LNCAP (cell line): ENCODE data around the gene EHBP1.

Experiments used
- CTCF ChIP-seq: fragments of 450-650 bp; IDR thresholded peaks from 2 replicates; pipeline ENCODE4 v1.5.1; 2017; ENCODE audit warnings: mild to moderate bottlenecking

EHBP1 gene

DNA sequence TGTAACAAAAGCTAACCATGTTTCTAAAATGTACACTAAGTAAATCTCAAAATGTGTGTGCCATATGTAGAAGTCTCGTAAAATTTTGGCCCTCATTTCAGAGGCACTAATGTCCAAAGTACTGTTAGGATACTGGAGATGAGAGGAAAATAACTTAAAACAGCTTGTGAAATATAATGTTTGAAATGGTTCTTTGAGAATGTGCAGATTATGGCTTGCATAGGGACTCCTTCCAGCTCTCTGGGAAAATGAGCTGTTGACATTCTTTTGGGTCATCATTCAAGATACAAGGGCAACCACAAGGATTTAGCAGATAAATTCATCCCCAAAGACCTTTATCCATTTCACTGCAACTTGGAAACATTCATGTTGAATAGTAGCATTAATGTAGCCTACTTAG is 307.0 kb downstream of the EHBP1 start:
- no peak for TF ChIP-seq CTCF

GRCh38 chr2:63013438-63013837 is 307.9 kb downstream of the EHBP1 start:
- TF ChIP-seq CTCF: no peak

- TF ChIP-seq CTCF: no peak
Measured at GRCh38 chr2:63015389-63015788, 309.9 kb downstream of the EHBP1 start.

DNA sequence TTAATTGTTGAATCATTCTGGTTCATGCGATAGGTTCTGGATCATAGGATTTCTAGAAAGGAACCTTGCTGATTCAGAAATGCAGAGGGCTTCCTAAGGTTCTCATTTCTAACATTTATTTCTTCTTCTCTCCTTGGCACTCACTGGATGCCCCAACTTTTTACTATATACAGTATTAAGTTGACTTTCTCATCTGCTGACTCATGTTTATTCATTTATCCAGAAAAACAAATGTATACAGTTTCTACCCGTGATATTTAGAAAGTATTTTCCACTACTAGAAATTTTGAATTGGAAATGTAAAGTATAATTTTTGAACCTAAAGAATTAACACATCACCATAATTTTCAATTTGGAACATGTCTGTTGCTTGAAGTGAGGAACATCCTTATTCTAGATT is 312.9 kb downstream of the EHBP1 start:
- TF ChIP-seq CTCF: no peak

DNA sequence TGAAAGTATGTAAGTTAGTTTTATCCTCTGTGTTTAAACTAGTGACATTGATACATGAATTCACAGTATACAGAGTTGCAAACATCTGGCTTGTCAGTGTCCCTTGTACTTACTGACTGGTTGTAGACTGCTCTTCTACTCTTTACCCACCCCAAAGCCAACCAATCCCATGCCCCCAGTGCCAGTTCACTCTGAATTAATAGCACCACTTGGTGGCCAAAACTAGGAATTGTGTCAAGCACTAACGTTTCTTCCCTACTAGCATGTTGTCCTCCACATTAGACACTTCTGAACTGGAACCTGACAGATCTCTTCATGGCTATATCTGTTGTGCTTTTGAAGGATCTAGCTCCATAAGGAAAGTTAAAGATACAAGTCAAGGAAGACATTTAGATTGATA is 317.9 kb downstream of the EHBP1 start:
- TF ChIP-seq CTCF: peak; percentile 32; the same call in 1 of the 2 replicates

- no peak for TF ChIP-seq CTCF
Measured at GRCh38 chr2:63027220-63027619, 321.7 kb downstream of the EHBP1 start.

DNA sequence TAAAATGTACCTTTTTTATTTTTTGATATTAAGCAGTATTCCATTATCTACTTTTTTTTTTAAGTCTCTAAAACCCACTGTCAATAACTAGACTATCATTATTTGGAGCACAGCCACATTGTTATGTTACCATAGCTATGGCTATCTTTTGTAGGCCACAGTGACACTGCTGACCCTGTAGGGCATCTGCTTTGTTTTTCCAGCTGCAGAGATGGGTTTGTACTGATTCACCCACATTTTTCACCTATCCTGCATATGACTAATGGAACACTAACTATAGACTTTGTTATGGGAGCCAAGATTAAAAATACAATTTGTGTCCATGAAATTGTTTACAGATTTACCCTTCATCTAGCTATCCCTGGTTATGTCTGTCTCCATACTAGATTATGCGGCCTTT is 323.5 kb downstream of the EHBP1 start:
- TF ChIP-seq CTCF: no peak

DNA sequence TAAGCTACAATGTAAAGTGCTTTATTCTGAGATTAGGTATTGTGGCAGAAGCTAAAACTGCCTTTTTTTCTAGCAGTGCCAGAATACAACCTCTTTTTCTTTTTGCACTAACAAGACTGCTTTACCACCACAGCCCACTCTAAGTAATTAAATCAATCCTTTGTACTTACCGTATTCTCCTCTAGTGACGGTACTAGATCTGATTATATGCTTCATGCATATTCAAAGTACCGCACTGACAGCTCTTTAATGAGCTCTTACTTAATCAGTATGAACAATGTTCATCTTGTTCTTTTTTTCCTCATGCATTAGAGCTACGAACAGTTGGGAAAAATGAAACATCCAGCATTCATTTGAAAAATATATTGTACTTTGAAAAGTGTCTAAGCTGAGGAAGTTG is 329.0 kb downstream of the EHBP1 start:
- TF ChIP-seq CTCF: no peak
